Measurements from ENCODE around the gene COL9A3. TPM values are rescaled to one million over a fixed set of nuclear protein-coding genes. Genes with fewer than 3 reads are reported as not detected.

COL9A3 gene
- total and polyA plus RNA-seq, 2 of the 8 experiments (the other 6 are each of a cell fraction or from before 2014, with no cell fraction given), result 21.7 to 80.1 TPM

DNA sequence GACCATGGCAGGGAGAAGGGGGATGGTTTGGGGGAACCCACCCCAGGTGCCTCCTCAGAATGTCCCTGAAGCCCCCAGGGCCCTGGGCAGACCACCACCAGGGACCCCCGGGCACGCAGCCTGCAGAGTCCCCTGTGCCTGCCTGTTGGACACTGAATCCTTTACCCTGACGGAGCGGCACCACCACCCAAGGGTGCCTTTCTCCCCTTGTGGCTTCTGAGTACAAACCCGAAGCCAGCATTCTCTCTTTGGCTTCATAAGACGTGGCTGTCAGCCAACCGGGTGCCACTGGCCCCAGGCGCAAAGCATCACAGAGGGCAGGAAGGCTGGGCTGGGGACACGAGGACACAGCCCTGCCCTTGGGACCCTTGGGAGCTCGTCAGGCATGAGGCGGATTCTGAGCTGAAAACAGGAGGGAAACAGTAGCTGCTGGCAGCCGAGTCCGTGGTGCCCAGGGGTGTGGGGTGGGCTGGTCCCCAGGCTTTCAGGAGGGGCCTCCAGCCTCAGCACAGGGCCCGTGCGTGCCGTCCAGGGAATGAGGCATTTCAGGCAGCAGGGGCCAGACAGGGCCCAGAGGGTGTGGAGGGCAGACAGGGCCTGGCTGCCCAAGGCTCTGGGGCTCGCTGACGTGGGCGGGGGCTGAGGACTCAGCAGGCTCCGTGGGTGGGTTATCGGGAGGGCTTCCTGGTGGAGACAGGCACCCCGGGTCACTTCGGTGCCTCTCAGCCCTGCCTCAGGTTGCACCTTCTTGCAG, 3.5 kb downstream of the COL9A3 start:
- no peaks in the 10 kb centered on the region for H3K36me3 ChIP-seq (ENCODE audit: control insufficient read depth in 2 of 4, insufficient read depth in 4 of 4, low read length in 3 of 4)
- TF ChIP-seq SIN3A (conservative IDR thresholded peaks at IDR 0.05 in 1 of 2, IDR thresholded peaks at IDR 0.05 in 1 of 2; ENCODE audit: low read depth in 1 of 2, low read length in 2 of 2) (no peak), CHD1 (IDR thresholded peaks at IDR 0.05; ENCODE audit: low read depth, low read length) (no peak), MAX (IDR thresholded peaks at IDR 0.05) (no peak), SIX5 (IDR thresholded peaks at IDR 0.05; ENCODE audit: low read depth, low read length) (no peak), CEBPB (IDR thresholded peaks at IDR 0.05; ENCODE audit: low read depth, low read length) (no peak), CREB1 (IDR thresholded peaks at IDR 0.05) (no peak), RAD21 (IDR thresholded peaks at IDR 0.05 in 1 of 2, conservative IDR thresholded peaks at IDR 0.05 in 1 of 2; ENCODE audit: low read depth in 2 of 2, low read length in 2 of 2) (no peak)
- TF ChIP-seq, protein P1, sequence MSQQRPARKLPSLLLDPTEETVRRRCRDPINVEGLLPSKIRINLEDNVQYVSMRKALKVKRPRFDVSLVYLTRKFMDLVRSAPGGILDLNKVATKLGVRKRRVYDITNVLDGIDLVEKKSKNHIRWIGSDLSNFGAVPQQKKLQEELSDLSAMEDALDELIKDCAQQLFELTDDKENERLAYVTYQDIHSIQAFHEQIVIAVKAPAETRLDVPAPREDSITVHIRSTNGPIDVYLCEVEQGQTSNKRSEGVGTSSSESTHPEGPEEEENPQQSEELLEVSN (IDR thresholded peaks at IDR 0.05), result no peak
- WGBS, 2 experiments (ENCODE audit: extremely low coverage in 1 of 2, insufficient coverage in 1 of 2, insufficient read length in 1 of 2, insufficient replicate concordance in 2 of 2, low coverage in 1 of 2, low lambda C conversion rate in 2 of 2, missing lambda C conversion rate in 1 of 2), result 87% methylated on average over 22 of the region's 23 CpGs; no CpG with 5 or more reads in 1 of the 2 experiments
- H4K20me1 ChIP-seq (replicated peaks in 1 of 2; ENCODE audit: control insufficient read depth in 1 of 2, insufficient read depth in 2 of 2, low read length in 2 of 2), result peaks cover 4 to 6% of the 10 kb centered on the region in 2 experiments
- H3K79me2 ChIP-seq (ENCODE audit: control insufficient read depth in 1 of 2, insufficient read depth in 2 of 2, low read length in 2 of 2), result no peaks in the 10 kb centered on the region
- no peak overlapping the region for H4K5ac ChIP-seq (ENCODE audit: insufficient read length, low read depth, low read length)
- H3K9me3 ChIP-seq (ENCODE audit: insufficient read depth in 2 of 2, low read depth in 1 of 2, low read length in 1 of 2), result no peaks in the 10 kb centered on the region
- no peak overlapping the region for H3K27ac ChIP-seq (ENCODE audit: low read depth, low read length)
- H3K9ac ChIP-seq (replicated peaks in 1 of 4; ENCODE audit: extremely low read depth in 1 of 4, low read depth in 3 of 4, low read length in 3 of 4), result no peak overlapping the region
- no peaks in the 10 kb centered on the region for H3K79me1 ChIP-seq (ENCODE audit: low read depth, low read length)
- H3K4me1 ChIP-seq (replicated peaks in 1 of 4; ENCODE audit: control insufficient read depth in 3 of 4, insufficient read depth in 4 of 4, low read length in 3 of 4), result peaks cover 0 to 31% (median 17%) of the 10 kb centered on the region in 4 experiments; a peak in 5 of 7 replicates
- no peak overlapping the region for H2BK120ac ChIP-seq (replicated peaks; ENCODE audit: low read depth, low read length)
- no peak overlapping the region for H3K4me3 ChIP-seq (ENCODE audit: extremely low read depth in 1 of 4, insufficient read depth in 2 of 4, low read depth in 3 of 4, low read length in 4 of 4)
- H2BK12ac ChIP-seq (ENCODE audit: low read depth, low read length), result no peak overlapping the region
- DNase-seq (ENCODE audit: low read depth in 1 of 2, low spot score in 2 of 2) (no peak), FAIRE-seq (no peak)
- H3K14ac ChIP-seq (ENCODE audit: insufficient read length), result no peak overlapping the region
- H3K23ac ChIP-seq (ENCODE audit: insufficient read length), result no peak overlapping the region
- H3K4ac ChIP-seq (replicated peaks; ENCODE audit: insufficient read length, low read depth, low read length), result no peak overlapping the region
- H3K18ac ChIP-seq (ENCODE audit: extremely low read depth, low read length), result no peak overlapping the region
- no peak overlapping the region for H2BK15ac ChIP-seq (ENCODE audit: low read length)
- H2AK5ac ChIP-seq (ENCODE audit: low read depth, low read length), result no peak overlapping the region
- no peak overlapping the region; the same call in 1 of the 2 replicates for H4K8ac ChIP-seq (ENCODE audit: extremely low read depth, insufficient read depth, low read length)
- CTCF ChIA-PET (ENCODE audit: partially characterized antibody), result interaction anchor here (0.8 to 1.3 kb wide), 3 partner anchors 12 to 189 kb away, joined by 3 read pairs; no protein-coding TSS in a partner anchor
- POLR2A ChIA-PET (ENCODE audit: partially characterized antibody), result interaction anchor here (0.9 to 1.0 kb wide), 2 partner anchors 12 to 21 kb away, joined by 3 read pairs; no protein-coding TSS in a partner anchor
- H2BK20ac ChIP-seq (ENCODE audit: low read length), result no peak overlapping the region
- H3K56ac ChIP-seq (replicated peaks; ENCODE audit: insufficient read length, low read depth, low read length), result no peak overlapping the region
- H3K27me3 ChIP-seq (replicated peaks in 1 of 4; ENCODE audit: control insufficient read depth in 3 of 4, extremely low read depth in 1 of 4, insufficient read depth in 3 of 4, low read length in 3 of 4), result peaks cover 0 to 8% (median 2%) of the 10 kb centered on the region in 4 experiments; a peak in 2 of 7 replicates
- no peak overlapping the region for H4K91ac ChIP-seq (replicated peaks; ENCODE audit: insufficient read length, low read length)
- H3K23me2 ChIP-seq (ENCODE audit: low read depth, low read length), result peaks cover 13% of the 10 kb centered on the region
- no peak overlapping the region for H2BK5ac ChIP-seq (ENCODE audit: low read depth, low read length)
- H2AFZ ChIP-seq (ENCODE audit: low read length), result no peak overlapping the region
- no peak overlapping the region for H3K4me2 ChIP-seq (ENCODE audit: insufficient read depth in 1 of 2, low read depth in 2 of 2, low read length in 2 of 2)

All from H1 (cell line).